ENCODE data around the gene BTBD18.

The BTBD18 gene

GRCh38 chr11:57711414-57712255 is 40.0 kb downstream of the BTBD18 start, which contains the start of gene MED19:
MED19 (minus strand) TSS chr11:57712215; CDS start chr11:57712179, 36 bp downstream.
- TF ChIP-seq ZBTB7A (IDR thresholded peaks at IDR 0.05; ENCODE audit: low read depth): no peak
- no peak for TF ChIP-seq USF1 (IDR thresholded peaks at IDR 0.05)
- no peak for TF ChIP-seq RAD21 (IDR thresholded peaks at IDR 0.05; ENCODE audit: low read depth)
- peak; percentile 42; the same call in 1 of the 2 replicates for TF ChIP-seq MAX (IDR thresholded peaks at IDR 0.05)
- no peak for TF ChIP-seq FOXM1 (IDR thresholded peaks at IDR 0.05; ENCODE audit: borderline replicate concordance, low read depth)
- 0 out of 2 replicates have a peak, but pooled peaks have one; percentile 45 for TF ChIP-seq EGR1 (IDR thresholded peaks at IDR 0.05)

GRCh38 chr11:57709802-57710367 is 41.7 kb downstream of the BTBD18 start:
- TF ChIP-seq REST (IDR thresholded peaks at IDR 0.05; ENCODE audit: low read depth) (no peak), YY1 (IDR thresholded peaks at IDR 0.05; ENCODE audit: low read depth) (no peak), MAX (IDR thresholded peaks at IDR 0.05) (no peak), TAF1 (IDR thresholded peaks at IDR 0.05; ENCODE audit: low read depth) (no peak), NFIC (IDR thresholded peaks at IDR 0.05) (no peak), CREB1 (IDR thresholded peaks at IDR 0.05; ENCODE audit: low read depth) (no peak), EGR1 (IDR thresholded peaks at IDR 0.05) (no peak), TCF12 (IDR thresholded peaks at IDR 0.05; ENCODE audit: low read depth) (no peak), RAD21 (IDR thresholded peaks at IDR 0.05; ENCODE audit: low read depth) (no peak), FOXM1 (IDR thresholded peaks at IDR 0.05; ENCODE audit: borderline replicate concordance, low read depth) (no peak), ZBTB7A (IDR thresholded peaks at IDR 0.05; ENCODE audit: low read depth) (no peak), CEBPB (IDR thresholded peaks at IDR 0.05) (no peak), TEAD4 (IDR thresholded peaks at IDR 0.05) (no peak), EP300 (IDR thresholded peaks at IDR 0.05; ENCODE audit: borderline replicate concordance) (no peak)

- TF ChIP-seq REST (IDR thresholded peaks at IDR 0.05; ENCODE audit: low read depth) (no peak), RAD21 (IDR thresholded peaks at IDR 0.05; ENCODE audit: low read depth) (no peak), USF1 (IDR thresholded peaks at IDR 0.05) (no peak), YY1 (IDR thresholded peaks at IDR 0.05; ENCODE audit: low read depth) (no peak)
Measured at GRCh38 chr11:57704932-57705331, 46.7 kb downstream of the BTBD18 start.

- TF ChIP-seq EP300 (IDR thresholded peaks at IDR 0.05; ENCODE audit: borderline replicate concordance): no peak
- TF ChIP-seq RAD21 (IDR thresholded peaks at IDR 0.05; ENCODE audit: low read depth): no peak
- TF ChIP-seq EGR1 (IDR thresholded peaks at IDR 0.05): no peak
- no peak for TF ChIP-seq REST (IDR thresholded peaks at IDR 0.05; ENCODE audit: low read depth)
- TF ChIP-seq MAX (IDR thresholded peaks at IDR 0.05): no peak
- TF ChIP-seq ZBTB7A (IDR thresholded peaks at IDR 0.05; ENCODE audit: low read depth): no peak
- no peak for TF ChIP-seq NFIC (IDR thresholded peaks at IDR 0.05)
- TF ChIP-seq CREB1 (IDR thresholded peaks at IDR 0.05; ENCODE audit: low read depth): no peak
- TF ChIP-seq CEBPB (IDR thresholded peaks at IDR 0.05): no peak
- TF ChIP-seq TEAD4 (IDR thresholded peaks at IDR 0.05): no peak
- no peak for TF ChIP-seq TAF1 (IDR thresholded peaks at IDR 0.05; ENCODE audit: low read depth)
- TF ChIP-seq FOXM1 (IDR thresholded peaks at IDR 0.05; ENCODE audit: borderline replicate concordance, low read depth): no peak
- no peak for TF ChIP-seq YY1 (IDR thresholded peaks at IDR 0.05; ENCODE audit: low read depth)
- no peak for TF ChIP-seq USF1 (IDR thresholded peaks at IDR 0.05)
- no peak for TF ChIP-seq TCF12 (IDR thresholded peaks at IDR 0.05; ENCODE audit: low read depth)
Measured at GRCh38 chr11:57703341-57703740, 48.3 kb downstream of the BTBD18 start.

All from Ishikawa (cell line).